HCT116 (cell line): ENCODE data around the gene GOLGA8B. TPM values are rescaled to one million over a fixed set of nuclear protein-coding genes. Genes with fewer than 3 reads are reported as not detected.

Experiments used
- ATAC-seq: fragments of 200-7000 bp; cut with Tn5 transposase; 2 replicates; pipeline ENCODE4 v1.9.1; 2020; ENCODE audit warnings: mild to moderate bottlenecking, moderate library complexity
- BruUV-seq: library from RNA; stranded (reverse); fragments of 400-500 nt; replicated peaks from 2 replicates; lab custom pipeline; 2021; lab: Mats Ljungman, UMichigan
- CTCF ChIA-PET: fragments of 300-600 bp; sonication (Branson Sonifier 250); formaldehyde crosslinking; loops from one replicate; lab custom pipeline; 2021; ENCODE audit warnings: antibody characterized with exemption; lab: Charles Lee
- POLR2A ChIA-PET: fragments of 300-600, 350-600 bp; sonication (Branson Sonifier 250); formaldehyde crosslinking; loops from one replicate; lab custom pipeline; 2021; ENCODE audit warnings: antibody characterized with exemption; lab: Charles Lee
- RAD21 ChIA-PET, 2 experiments: fragments of 300-600 bp; sonication (Branson Sonifier 250); formaldehyde crosslinking; loops; one replicate each; lab custom pipeline; 2023; ENCODE audit warnings: low total read pairs in 2 of 2; ENCODE audit not compliant: uncharacterized antibody in 2 of 2, unreplicated experiment in 2 of 2, low non-redundant PET in 1 of 2; lab: Charles Lee
- DNase-seq: peaks from one replicate; pipeline ENCODE4 v3.0.0-alpha.2; 2010; ENCODE audit warnings: low read depth, low spot score
- H2AFZ ChIP-seq: fragments of 200-600 bp; shearing (Covaris generic), sonication (generic); 2 replicates; pipeline ENCODE4 v1.6.1; 2017; ENCODE audit warnings: low read depth, mixed run types, mixed read lengths, antibody characterized with exemption, low read length; ENCODE audit not compliant: poor library complexity, severe bottlenecking
- H3K27ac ChIP-seq: 2 replicates; pipeline ENCODE4 v1.5.1; 2012; ENCODE audit warnings: low read depth, low read length
- H3K27me3 ChIP-seq: fragments of 200-600 bp; sonication (generic); 2 replicates; pipeline ENCODE4 v1.6.1; 2016; ENCODE audit warnings: mixed run types, low read length, mixed read lengths; ENCODE audit not compliant: insufficient read depth
- H3K36me3 ChIP-seq, 2 experiments: fragments of 200-500 bp in 1 of 2; fragments of 200-600 bp in 1 of 2; sonication (Bioruptor generic) in 1 of 2; sonication (generic) in 1 of 2; 2 replicates each; pipeline versions ENCODE4 v1.5.1 to v1.6.1; 2014 to 2016; ENCODE audit warnings: low read length in 2 of 2, inconsistent platforms in 1 of 2, mixed read lengths in 1 of 2, mixed run types in 1 of 2; ENCODE audit not compliant: insufficient read depth in 2 of 2, control insufficient read depth in 1 of 2
- H3K4me1 ChIP-seq, 2 experiments: fragments of 200-600 bp in 1 of 2; sonication (generic) in 1 of 2; 2 replicates each; pipeline versions ENCODE4 v1.5.1 to v1.6.1; 2012 to 2017; ENCODE audit warnings: low read length in 2 of 2, inconsistent platforms in 1 of 2, mild to moderate bottlenecking in 1 of 2, mixed read lengths in 1 of 2, mixed run types in 1 of 2, moderate library complexity in 1 of 2; ENCODE audit not compliant: insufficient read depth in 2 of 2, control insufficient read depth in 1 of 2
- H3K4me2 ChIP-seq: fragments of 200-600 bp; sonication (generic); 2 replicates; pipeline ENCODE4 v1.6.1; 2017; ENCODE audit warnings: mixed run types, low read length, mixed read lengths
- H3K4me3 ChIP-seq, 2 experiments: fragments of 200-600 bp in 1 of 2; sonication (generic) in 1 of 2; replicated peaks in 1 of 2; 2 replicates each; pipeline ENCODE4 v1.5.1; 2011 to 2016; ENCODE audit warnings: low read length in 2 of 2, control low read depth in 1 of 2, low read depth in 1 of 2, mild to moderate bottlenecking in 1 of 2, mixed read lengths in 1 of 2, mixed run types in 1 of 2
- H3K79me2 ChIP-seq: fragments of 200-600 bp; sonication (generic); 2 replicates; pipeline ENCODE4 v1.6.1; 2017; ENCODE audit warnings: mild to moderate bottlenecking, mixed run types, low read length, moderate library complexity, mixed read lengths; ENCODE audit not compliant: insufficient read depth
- H3K9ac ChIP-seq: fragments of 200-600 bp; sonication (generic); 2 replicates; pipeline ENCODE4 v1.6.1; 2016; ENCODE audit warnings: low read length, mixed read lengths
- H3K9me2 ChIP-seq: fragments of 200-600 bp; sonication (generic), shearing (Covaris generic); 2 replicates; pipeline ENCODE4 v1.6.1; 2017; ENCODE audit warnings: mixed run types, mild to moderate bottlenecking, moderate library complexity; ENCODE audit not compliant: insufficient read depth
- H3K9me3 ChIP-seq, 2 experiments: fragments of 200-500 bp in 1 of 2; fragments of 200-600 bp in 1 of 2; sonication (Bioruptor generic) in 1 of 2; sonication (generic) in 1 of 2; 2 replicates each; pipeline ENCODE4 v1.6.1; 2014 to 2017; ENCODE audit warnings: low read length in 2 of 2, mixed read lengths in 2 of 2, inconsistent platforms in 1 of 2, low read depth in 1 of 2, mild to moderate bottlenecking in 1 of 2, mixed run types in 1 of 2, moderate library complexity in 1 of 2; ENCODE audit not compliant: control insufficient read depth in 1 of 2, insufficient read depth in 1 of 2
- H4K20me1 ChIP-seq: fragments of 200-600 bp; sonication (generic), shearing (Covaris generic); 2 replicates; pipeline ENCODE4 v1.6.1; 2017; ENCODE audit warnings: mixed run types, mild to moderate bottlenecking, moderate library complexity; ENCODE audit not compliant: insufficient read depth
- EGR1 ChIP-seq: IDR thresholded peaks from 2 replicates; pipeline ENCODE4 v1.6.1; 2012; ENCODE audit warnings: low read depth
- ELF1 ChIP-seq: IDR thresholded peaks from 2 replicates; pipeline ENCODE4 v1.6.1; 2012; ENCODE audit warnings: low read depth, borderline replicate concordance
- FOSL1 ChIP-seq: IDR thresholded peaks from 2 replicates; pipeline ENCODE4 v1.6.1; 2012; ENCODE audit warnings: low read depth
- POLR2A ChIP-seq: IDR thresholded peaks from 2 replicates; pipeline ENCODE4 v1.7.0; 2011; ENCODE audit warnings: borderline replicate concordance; ENCODE audit not compliant: insufficient read depth, insufficient read length; ENCODE audit errors: extremely low read depth
- POLR2AphosphoS5 ChIP-seq: IDR thresholded peaks from 2 replicates; pipeline ENCODE4 v1.6.1; 2011; ENCODE audit warnings: mild to moderate bottlenecking, low read depth, low read length, moderate library complexity
- RAD21 ChIP-seq: IDR thresholded peaks from 2 replicates; pipeline ENCODE4 v1.6.1; 2012; ENCODE audit warnings: low read depth, mild to moderate bottlenecking
- SP1 ChIP-seq: IDR thresholded peaks from 2 replicates; pipeline ENCODE4 v1.6.1; 2012; ENCODE audit warnings: low read depth
- ZNF274 ChIP-seq: fragments of 200-500 bp; sonication (Bioruptor generic); IDR thresholded peaks from 2 replicates; pipeline ENCODE4 v1.6.1; 2014; ENCODE audit warnings: mild to moderate bottlenecking, low read depth, low read length, inconsistent platforms
- intact Hi-C: fragments of 100-400 bp; cut with micrococcal nuclease; formaldehyde crosslinking; loops from 2 replicates; pipeline ENCODE4 v1.10.0; 2022
- total RNA-seq: library from RNA; stranded (reverse); gene quantifications from one replicate; pipeline ENCODE4 v1.2.1, GENCODE V29; 2021; ENCODE audit not compliant: unreplicated experiment
- TF ChIP-seq, protein P1 (sequence below): IDR thresholded peaks from 2 replicates; pipeline ENCODE4 v1.6.1; 2012
- TF ChIP-seq, protein P2 (sequence below): IDR thresholded peaks from 2 replicates; pipeline ENCODE4 v1.6.1; 2012; ENCODE audit warnings: low read depth

Gene GOLGA8B
- total RNA-seq, 1 experiment from 2014 or later, result 69.9 TPM

DNA sequence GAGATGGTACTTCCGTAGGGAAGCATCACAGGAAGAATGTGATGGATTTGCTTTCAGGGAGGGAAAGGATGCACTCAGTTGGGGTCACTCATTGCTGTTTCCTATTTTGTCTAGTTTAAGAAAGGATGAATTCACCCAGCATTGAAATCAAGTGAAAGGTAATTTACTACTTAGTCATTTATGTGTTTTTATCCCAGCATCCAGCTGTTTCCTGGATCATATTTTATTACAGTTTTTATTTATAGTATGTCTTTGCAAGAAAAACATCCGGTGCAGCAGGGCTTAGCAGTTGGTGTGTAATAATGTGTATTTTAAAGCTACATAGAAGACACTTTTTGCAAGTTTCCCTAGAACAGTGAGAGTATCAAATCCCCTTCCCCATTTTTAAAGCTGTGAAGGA is 37.4 kb upstream of the GOLGA8B start:
- Histone ChIP-seq H3K9me3 (no peaks in the 10 kb centered on the region), H3K27me3 (peaks cover 37% of the 10 kb centered on the region), H3K9ac (no peak overlapping the region), H3K4me2 (no peak overlapping the region), H3K4me1 (0 out of 4 replicates have a peak, but pooled peaks cover 0 to 3% of the 10 kb centered on the region in 2 experiments), H2AFZ (no peak overlapping the region), H3K36me3 (no peaks in the 10 kb centered on the region), H4K20me1 (no peaks in the 10 kb centered on the region), H3K27ac (no peak overlapping the region), H3K4me3 (no peak overlapping the region), H3K9me2 (no peaks in the 10 kb centered on the region), H3K79me2 (no peaks in the 10 kb centered on the region)
- POLR2A ChIA-PET, result interaction anchor here (1.4 kb wide), 1 partner anchor 349 kb away, joined by 4 read pairs; the partner anchor contains the start of gene AQR
- no peak for ATAC-seq
- intact Hi-C loops, result loop anchor here (1.0 kb wide), 1 partner anchor 299 kb away; no protein-coding TSS in a partner anchor
- DNase-seq, result no peak
- no TSS peak for BruUV-seq
- RAD21 ChIA-PET, result no interaction called here
- CTCF ChIA-PET, result interaction anchor here (1.2 to 3.3 kb wide), 6 partner anchors 11 to 823 kb away, joined by 3 to 56 read pairs (median 8); partner anchors contain the start of gene AQR
- TF ChIP-seq POLR2AphosphoS5 (no peak), POLR2A (no peak), ELF1 (no peak), ZNF274 (no peak), FOSL1 (no peak), SP1 (no peak), EGR1 (no peak), RAD21 (no peak)
- TF ChIP-seq, protein P1, sequence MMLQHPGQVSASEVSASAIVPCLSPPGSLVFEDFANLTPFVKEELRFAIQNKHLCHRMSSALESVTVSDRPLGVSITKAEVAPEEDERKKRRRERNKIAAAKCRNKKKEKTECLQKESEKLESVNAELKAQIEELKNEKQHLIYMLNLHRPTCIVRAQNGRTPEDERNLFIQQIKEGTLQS, result no peak
- TF ChIP-seq, protein P2, sequence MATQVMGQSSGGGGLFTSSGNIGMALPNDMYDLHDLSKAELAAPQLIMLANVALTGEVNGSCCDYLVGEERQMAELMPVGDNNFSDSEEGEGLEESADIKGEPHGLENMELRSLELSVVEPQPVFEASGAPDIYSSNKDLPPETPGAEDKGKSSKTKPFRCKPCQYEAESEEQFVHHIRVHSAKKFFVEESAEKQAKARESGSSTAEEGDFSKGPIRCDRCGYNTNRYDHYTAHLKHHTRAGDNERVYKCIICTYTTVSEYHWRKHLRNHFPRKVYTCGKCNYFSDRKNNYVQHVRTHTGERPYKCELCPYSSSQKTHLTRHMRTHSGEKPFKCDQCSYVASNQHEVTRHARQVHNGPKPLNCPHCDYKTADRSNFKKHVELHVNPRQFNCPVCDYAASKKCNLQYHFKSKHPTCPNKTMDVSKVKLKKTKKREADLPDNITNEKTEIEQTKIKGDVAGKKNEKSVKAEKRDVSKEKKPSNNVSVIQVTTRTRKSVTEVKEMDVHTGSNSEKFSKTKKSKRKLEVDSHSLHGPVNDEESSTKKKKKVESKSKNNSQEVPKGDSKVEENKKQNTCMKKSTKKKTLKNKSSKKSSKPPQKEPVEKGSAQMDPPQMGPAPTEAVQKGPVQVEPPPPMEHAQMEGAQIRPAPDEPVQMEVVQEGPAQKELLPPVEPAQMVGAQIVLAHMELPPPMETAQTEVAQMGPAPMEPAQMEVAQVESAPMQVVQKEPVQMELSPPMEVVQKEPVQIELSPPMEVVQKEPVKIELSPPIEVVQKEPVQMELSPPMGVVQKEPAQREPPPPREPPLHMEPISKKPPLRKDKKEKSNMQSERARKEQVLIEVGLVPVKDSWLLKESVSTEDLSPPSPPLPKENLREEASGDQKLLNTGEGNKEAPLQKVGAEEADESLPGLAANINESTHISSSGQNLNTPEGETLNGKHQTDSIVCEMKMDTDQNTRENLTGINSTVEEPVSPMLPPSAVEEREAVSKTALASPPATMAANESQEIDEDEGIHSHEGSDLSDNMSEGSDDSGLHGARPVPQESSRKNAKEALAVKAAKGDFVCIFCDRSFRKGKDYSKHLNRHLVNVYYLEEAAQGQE, result no peak
